HepG2 (cell line): Measurements from ENCODE around the gene ZNF563. TPM values are rescaled to one million over a fixed set of nuclear protein-coding genes. Genes with fewer than 3 reads are reported as not detected.

ENCODE experiments used
- ARID5B ChIP-seq: IDR thresholded peaks from 2 replicates; pipeline ENCODE4 v1.4.0; 2020; ENCODE audit warnings: mild to moderate bottlenecking, missing genetic modification reagents
- ARNTL ChIP-seq: sonication (generic); formaldehyde crosslinking; IDR thresholded peaks from 2 replicates; pipeline ENCODE4 v1.4.0; 2020; ENCODE audit warnings: mild to moderate bottlenecking, missing genetic modification reagents
- FOXP1 ChIP-seq, 2 experiments: fragments of 450-650 bp in 1 of 2; IDR thresholded peaks; 2 replicates each; pipeline ENCODE4 v1.6.1; 2017 to 2018; ENCODE audit warnings: antibody characterized with exemption in 1 of 2
- HOXA3 ChIP-seq: sonication (generic); formaldehyde crosslinking; IDR thresholded peaks from 2 replicates; pipeline ENCODE4 v1.5.0; 2020; ENCODE audit warnings: missing genetic modification reagents
- MAFK ChIP-seq, 2 experiments: IDR thresholded peaks in 1 of 2; conservative IDR thresholded peaks in 1 of 2; 2 replicates each; pipeline ENCODE4 v1.6.1; 2011; ENCODE audit warnings: improper control_type of control experiment in 2 of 2, low read length in 2 of 2
- MED1 ChIP-seq: sonication (generic); formaldehyde crosslinking; IDR thresholded peaks from 2 replicates; pipeline ENCODE4 v1.4.0; 2020; ENCODE audit warnings: missing genetic modification reagents
- NFKBIZ ChIP-seq: IDR thresholded peaks from 2 replicates; pipeline ENCODE4 v1.6.1; 2018; ENCODE audit warnings: missing genetic modification reagents, missing compliant biosample characterization
- PCBP1 ChIP-seq: fragments of 200-400 bp; formaldehyde crosslinking; IDR thresholded peaks from 2 replicates; pipeline ENCODE4 v1.6.1; 2017; ENCODE audit warnings: mild to moderate bottlenecking, low read depth, low read length, borderline replicate concordance
- REST ChIP-seq, 2 experiments: IDR thresholded peaks; 2 replicates each; pipeline ENCODE4 v1.6.1; 2011 to 2012; ENCODE audit warnings: low read length in 2 of 2, borderline replicate concordance in 1 of 2, low read depth in 1 of 2, mild to moderate bottlenecking in 1 of 2, moderate library complexity in 1 of 2
- ZMYM4 ChIP-seq: sonication (generic); formaldehyde crosslinking; IDR thresholded peaks from 2 replicates; pipeline ENCODE4 v1.8.1; 2023; ENCODE audit warnings: mild to moderate bottlenecking, missing genetic modification reagents
- ZNF552 ChIP-seq: sonication (generic); formaldehyde crosslinking; IDR thresholded peaks from 2 replicates; pipeline ENCODE4 v1.9.0; 2022; ENCODE audit warnings: missing genetic modification reagents, mild to moderate bottlenecking, borderline replicate concordance
- ZNF629 ChIP-seq: sonication (generic); formaldehyde crosslinking; conservative IDR thresholded peaks from 2 replicates; pipeline ENCODE4 v1.5.0; 2020; ENCODE audit warnings: missing genetic modification reagents
- ZNF839 ChIP-seq: sonication (generic); formaldehyde crosslinking; IDR thresholded peaks from 2 replicates; pipeline ENCODE4 v1.4.0; 2020; ENCODE audit warnings: missing genetic modification reagents, mild to moderate bottlenecking, borderline replicate concordance
- ZNF850 ChIP-seq: sonication (generic); formaldehyde crosslinking; conservative IDR thresholded peaks from 2 replicates; pipeline ENCODE4 v1.9.0; 2021; ENCODE audit warnings: mild to moderate bottlenecking, missing genetic modification reagents
- polyA plus RNA-seq, 8 experiments: library from polyadenylated mRNA; depleted of rRNA in 3 of 8; stranded (reverse) in 7 of 8; unstranded in 1 of 8; fragments of >200 nt; fragmentation: Illumina TruSeq in 4 of 8; extraction: Trizol in 4 of 8; gene quantifications; 2 replicates each; pipeline versions ENCODE4 v1.2.1 to v1.2.3, GENCODE V29; 2011 to 2016; ENCODE audit warnings: low read depth in 4 of 8, missing spikeins in 1 of 8, mixed read lengths in 1 of 8; ENCODE audit not compliant: insufficient read depth in 1 of 8
- total RNA-seq, 5 experiments: library from RNA; depleted of rRNA; stranded (reverse); fragments of >200 nt; fragmentation: Illumina TruSeq; extraction: Trizol; gene quantifications; 2 replicates each; pipeline ENCODE4 v1.2.3, GENCODE V29; 2016; ENCODE audit warnings: low read depth in 1 of 5
- TF ChIP-seq, protein P1 (sequence below): sonication (generic); formaldehyde crosslinking; IDR thresholded peaks from 2 replicates; pipeline ENCODE4 v1.5.1; 2020; ENCODE audit warnings: mild to moderate bottlenecking, missing genetic modification reagents

The ZNF563 gene
- total and polyA plus RNA-seq, 2 of the 13 experiments (the other 11 are each of a cell fraction or from before 2014, with no cell fraction given): 7.5 to 19.5 TPM

- peak; percentile 39; the same call in 1 of the 2 replicates for TF ChIP-seq ARID5B (CRISPR knock-in tag)
- TF ChIP-seq ARNTL: no peak
- peak in 1 of 2 experiments; percentile 30; a peak in 1 of 4 replicates for TF ChIP-seq REST (IDR thresholded peaks at IDR 0.05; ENCODE audit: borderline replicate concordance in 1 of 2, low read depth in 1 of 2, low read length in 2 of 2)
- TF ChIP-seq MAFK (conservative IDR thresholded peaks at IDR 0.05 in 1 of 2, IDR thresholded peaks at IDR 0.05 in 1 of 2; ENCODE audit: low read length in 2 of 2): peak in 1 of 2 experiments; percentile 8; a peak in 1 of 4 replicates
- TF ChIP-seq, protein P1, sequence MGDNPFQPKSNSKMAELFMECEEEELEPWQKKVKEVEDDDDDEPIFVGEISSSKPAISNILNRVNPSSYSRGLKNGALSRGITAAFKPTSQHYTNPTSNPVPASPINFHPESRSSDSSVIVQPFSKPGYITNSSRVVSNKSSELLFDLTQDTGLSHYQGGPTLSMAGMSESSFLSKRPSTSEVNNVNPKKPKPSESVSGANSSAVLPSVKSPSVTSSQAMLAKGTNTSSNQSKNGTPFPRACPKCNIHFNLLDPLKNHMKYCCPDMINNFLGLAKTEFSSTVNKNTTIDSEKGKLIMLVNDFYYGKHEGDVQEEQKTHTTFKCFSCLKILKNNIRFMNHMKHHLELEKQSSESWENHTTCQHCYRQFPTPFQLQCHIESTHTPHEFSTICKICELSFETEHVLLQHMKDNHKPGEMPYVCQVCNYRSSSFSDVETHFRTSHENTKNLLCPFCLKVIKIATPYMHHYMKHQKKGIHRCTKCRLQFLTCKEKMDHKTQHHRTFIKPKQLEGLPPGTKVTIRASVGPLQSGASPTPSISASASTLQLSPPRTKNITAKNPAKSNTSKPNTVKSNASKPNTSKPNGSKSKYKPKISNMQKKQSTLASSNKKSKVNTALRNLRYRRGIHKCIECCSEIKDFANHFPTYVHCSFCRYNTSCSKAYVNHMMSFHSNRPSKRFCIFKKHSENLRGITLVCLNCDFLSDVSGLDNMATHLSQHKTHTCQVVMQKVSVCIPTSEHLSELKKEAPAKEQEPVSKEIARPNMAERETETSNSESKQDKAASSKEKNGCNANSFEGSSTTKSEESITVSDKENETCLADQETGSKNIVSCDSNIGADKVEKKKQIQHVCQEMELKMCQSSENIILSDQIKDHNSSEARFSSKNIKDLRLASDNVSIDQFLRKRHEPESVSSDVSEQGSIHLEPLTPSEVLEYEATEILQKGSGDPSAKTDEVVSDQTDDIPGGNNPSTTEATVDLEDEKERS (CRISPR knock-in tag): no peak
- no peak for TF ChIP-seq ZNF629 (CRISPR knock-in tag)
- peak; percentile 54; the same call in 1 of the 2 replicates for TF ChIP-seq NFKBIZ (CRISPR knock-in tag)
- peak; percentile 73; the same call in 1 of the 2 replicates for TF ChIP-seq ZNF839
- TF ChIP-seq ZNF850 (CRISPR knock-in tag): no peak
- peak; percentile 44; the same call in 1 of the 2 replicates for TF ChIP-seq HOXA3 (CRISPR knock-in tag)
- TF ChIP-seq FOXP1 (IDR thresholded peaks at IDR 0.05): no peak
- TF ChIP-seq FOXP1 (CRISPR knock-in tag; IDR thresholded peaks at IDR 0.05): no peak
- TF ChIP-seq PCBP1: 0 out of 2 replicates have a peak, but pooled peaks have one; percentile 43
- TF ChIP-seq MED1 (CRISPR knock-in tag): no peak; the same call in none of the 2 replicates
- TF ChIP-seq ZNF552 (CRISPR knock-in tag): no peak
- TF ChIP-seq ZMYM4: peak; percentile 80
Observed at GRCh38 chr19:12333162-12334159, at the start of gene ZNF563 (continued).
